VCaP (cell line): ENCODE data around the gene RNF168.

Source experiments
- H3K27ac ChIP-seq: fragments of 450-650 bp; 2 replicates; pipeline ENCODE4 v1.5.1; 2017
- CTCF ChIP-seq: fragments of 450-650 bp; conservative IDR thresholded peaks from 2 replicates; pipeline ENCODE4 v1.5.1; 2017; ENCODE audit warnings: mild to moderate bottlenecking, moderate library complexity

Gene RNF168

GRCh38 chr3:196506687-196507086 lies 3.1 kb upstream of the RNF168 start:
- TF ChIP-seq CTCF: no peak
- H3K27ac ChIP-seq: no peak overlapping the region

GRCh38 chr3:196504556-196504955 lies 988 bp upstream of the RNF168 start:
- no peak for TF ChIP-seq CTCF
- H3K27ac ChIP-seq: no peak overlapping the region; the same call in 1 of the 2 replicates

- peak overlapping the region; percentile 92 for H3K27ac ChIP-seq
These were observed 470 bp upstream of the RNF168 start for GRCh38 chr3:196504077-196504398.

GRCh38 chr3:196502775-196503195 lies 783 bp downstream of the RNF168 start:
- TF ChIP-seq CTCF: peak; percentile 13; the same call in 1 of the 2 replicates

GRCh38 chr3:196501316-196502044 lies 2.1 kb downstream of the RNF168 start:
- H3K27ac ChIP-seq: peak overlapping the region; percentile 92
- no peak for TF ChIP-seq CTCF

More at GRCh38 chr3:196502775-196503195, 783 bp downstream of the RNF168 start:
- peak overlapping the region; percentile 92 for H3K27ac ChIP-seq

GRCh38 chr3:196499807-196500524 lies 3.6 kb downstream of the RNF168 start:
- TF ChIP-seq CTCF: no peak
- peak overlapping the region; percentile 92 for H3K27ac ChIP-seq

GRCh38 chr3:196499061-196499460 lies 4.5 kb downstream of the RNF168 start:
- no peak for TF ChIP-seq CTCF
- H3K27ac ChIP-seq: no peak overlapping the region

GRCh38 chr3:196498297-196498696 lies 5.3 kb downstream of the RNF168 start:
- no peak for TF ChIP-seq CTCF
- no peak overlapping the region for H3K27ac ChIP-seq
